Stimulated activated CD4-positive, alpha-beta T cell treated with anti-CD3 and anti-CD28 coated beads, Interleukin-4, amount 100 ng/mL, for 24 hours (primary cell): ENCODE measurements around the gene GDPD5.

Experiments used
- DNase-seq: peaks from one replicate; pipeline ENCODE4 v3.0.0-alpha.2; 2020

The GDPD5 gene

GRCh38 chr11:75441804-75442132 lies 84.0 kb downstream of the GDPD5 start:
- no peak for DNase-seq

DNA sequence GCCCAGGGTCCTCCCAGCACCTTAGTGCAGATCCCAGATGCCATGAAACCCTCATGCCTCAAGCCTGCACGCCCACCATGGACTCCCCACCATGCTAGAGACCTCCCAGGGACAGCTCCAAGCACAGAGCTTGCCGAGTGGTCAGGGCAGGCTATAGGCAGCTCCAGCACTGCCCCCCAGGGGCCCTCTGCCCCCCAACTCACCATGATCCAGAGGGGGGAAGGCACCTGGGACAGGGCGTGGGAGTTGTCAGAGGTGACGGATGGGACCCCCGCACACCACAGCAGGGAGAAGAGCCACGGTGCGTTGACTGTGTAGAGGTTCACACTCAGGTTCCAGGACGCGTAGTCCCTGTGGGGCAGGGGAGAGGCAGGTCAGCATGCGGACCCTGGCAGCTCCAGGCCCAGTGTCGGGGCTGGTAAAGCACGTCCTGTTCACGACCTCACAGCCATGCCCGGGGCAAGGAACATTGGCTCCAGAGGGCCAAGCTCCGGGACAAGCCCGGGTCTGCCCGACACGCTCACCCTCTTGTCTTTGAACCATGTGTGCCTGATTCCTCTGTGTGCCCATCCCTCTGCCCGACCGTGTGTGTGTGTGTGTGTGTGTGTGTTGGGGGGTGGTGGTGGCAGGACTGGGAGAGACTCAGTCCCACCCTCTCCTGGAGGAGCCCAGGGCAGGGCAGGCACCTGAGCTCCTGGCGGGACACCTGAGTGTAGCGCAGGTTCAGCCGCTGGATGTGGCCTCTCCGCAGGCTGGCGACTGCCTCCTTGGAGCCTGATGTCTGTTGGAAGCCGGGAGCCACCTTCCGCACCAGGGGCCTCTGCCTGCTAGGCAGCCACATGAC lies 84.6 kb downstream of the GDPD5 start:
- no peak for DNase-seq

DNA sequence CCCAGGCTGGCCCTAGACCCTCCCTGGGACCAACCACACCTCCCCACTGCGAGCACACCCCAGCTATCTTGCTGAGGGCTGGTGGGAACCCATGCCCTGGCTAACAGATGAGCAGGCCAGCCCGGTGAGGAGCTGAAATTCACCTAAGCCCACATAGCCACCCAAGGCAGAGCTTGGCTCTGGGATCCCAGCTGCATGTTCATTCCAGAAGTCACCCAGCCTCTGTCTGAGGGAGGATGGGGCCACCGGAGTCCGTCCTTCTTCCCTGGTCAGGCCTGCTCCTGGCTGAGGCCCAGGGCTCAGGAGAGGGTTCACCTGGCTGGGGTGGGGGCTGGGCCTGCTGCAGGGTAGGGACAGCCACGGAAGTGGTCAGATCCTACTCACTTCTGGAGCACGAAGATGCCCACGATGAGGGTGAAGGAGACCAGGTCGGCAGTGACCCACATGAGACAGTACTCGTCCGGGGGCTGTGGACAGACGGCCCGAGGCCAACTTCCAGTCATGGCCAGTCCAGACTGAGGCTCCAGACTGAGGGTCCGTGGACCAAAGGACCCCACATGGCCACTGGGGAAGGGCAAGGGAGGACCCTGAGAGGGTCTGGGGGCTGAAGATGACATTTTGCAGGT lies 86.1 kb downstream of the GDPD5 start:
- no peak for DNase-seq

DNA sequence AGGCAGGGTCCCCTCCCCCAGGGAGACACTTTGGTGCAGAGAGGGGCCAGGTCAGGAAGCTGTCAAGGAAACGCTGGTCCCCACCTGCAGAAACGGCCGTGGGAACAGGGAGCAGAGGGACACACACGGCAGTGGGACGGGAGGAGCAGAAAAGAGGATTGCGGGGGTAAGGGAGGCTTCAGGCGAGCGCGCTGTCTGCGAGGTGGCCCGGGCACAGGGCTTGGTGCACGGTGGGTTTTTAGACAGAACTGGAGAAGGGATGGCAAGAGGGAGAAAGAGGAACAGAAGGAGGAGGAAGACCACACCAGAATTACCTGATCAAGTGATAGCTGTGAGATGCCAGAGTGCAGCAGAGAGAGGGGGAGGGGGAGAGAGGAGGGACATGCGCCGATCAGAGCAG lies 86.7 kb downstream of the GDPD5 start:
- no peak for DNase-seq

GRCh38 chr11:75437966-75438659 lies 87.6 kb downstream of the GDPD5 start:
- DNase-seq, result no peak

DNA sequence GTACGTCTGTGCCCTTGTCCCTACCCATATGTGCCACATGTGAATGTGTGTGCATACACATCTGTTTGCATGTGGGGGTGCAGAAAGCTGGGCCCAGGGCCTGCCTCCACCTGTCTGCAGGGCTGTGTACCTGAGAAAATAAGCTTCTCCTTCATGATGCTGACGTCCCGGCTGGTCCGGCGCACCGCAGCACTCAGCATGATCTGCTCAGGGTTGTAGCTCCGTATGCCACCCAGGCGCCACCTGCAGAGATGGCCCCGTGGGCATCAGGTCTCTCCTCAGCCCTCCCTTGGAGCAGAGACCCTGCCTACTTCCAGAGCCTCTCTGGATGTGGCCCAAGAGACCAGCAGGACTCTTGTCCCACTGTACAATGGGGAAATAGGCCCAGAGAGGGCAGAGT lies 88.9 kb downstream of the GDPD5 start:
- no peak for DNase-seq

GRCh38 chr11:75435571-75435925 lies 90.2 kb downstream of the GDPD5 start:
- DNase-seq, result no peak

- no peak for DNase-seq
These were observed 90.7 kb downstream of the GDPD5 start for GRCh38 chr11:75434886-75435570.

GRCh38 chr11:75434051-75434450 lies 91.7 kb downstream of the GDPD5 start:
- no peak for DNase-seq

- DNase-seq, result no peak
These were observed 92.3 kb downstream of the GDPD5 start for GRCh38 chr11:75433443-75433842.

DNA sequence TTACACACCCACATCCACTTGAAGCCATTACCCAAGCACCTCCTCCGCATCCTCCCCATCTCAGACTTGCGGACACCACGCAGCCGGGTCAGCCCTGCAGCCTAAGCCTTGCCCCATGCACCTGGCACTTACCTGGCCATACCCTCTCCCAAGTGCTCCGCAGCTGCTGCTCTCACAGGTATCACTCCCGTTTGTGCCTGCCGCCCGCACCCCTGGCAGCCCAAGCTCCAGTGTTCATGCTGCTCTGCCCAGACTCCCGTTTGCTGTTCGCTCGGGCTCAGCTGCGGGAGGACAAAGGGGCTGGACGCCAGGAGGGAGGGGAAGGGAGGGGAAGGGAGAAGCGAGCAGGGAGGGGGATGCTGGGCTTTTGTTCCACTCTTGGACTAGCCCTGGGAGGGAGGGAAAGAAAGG lies 92.8 kb downstream of the GDPD5 start, which contains the start of gene KLHL35:
TSS of gene KLHL35 (minus strand) at position 293 of the 411 bp plus-strand sequence. CDS start 2,574 bp downstream, outside the sequence.
- DNase-seq, result no peak

DNA sequence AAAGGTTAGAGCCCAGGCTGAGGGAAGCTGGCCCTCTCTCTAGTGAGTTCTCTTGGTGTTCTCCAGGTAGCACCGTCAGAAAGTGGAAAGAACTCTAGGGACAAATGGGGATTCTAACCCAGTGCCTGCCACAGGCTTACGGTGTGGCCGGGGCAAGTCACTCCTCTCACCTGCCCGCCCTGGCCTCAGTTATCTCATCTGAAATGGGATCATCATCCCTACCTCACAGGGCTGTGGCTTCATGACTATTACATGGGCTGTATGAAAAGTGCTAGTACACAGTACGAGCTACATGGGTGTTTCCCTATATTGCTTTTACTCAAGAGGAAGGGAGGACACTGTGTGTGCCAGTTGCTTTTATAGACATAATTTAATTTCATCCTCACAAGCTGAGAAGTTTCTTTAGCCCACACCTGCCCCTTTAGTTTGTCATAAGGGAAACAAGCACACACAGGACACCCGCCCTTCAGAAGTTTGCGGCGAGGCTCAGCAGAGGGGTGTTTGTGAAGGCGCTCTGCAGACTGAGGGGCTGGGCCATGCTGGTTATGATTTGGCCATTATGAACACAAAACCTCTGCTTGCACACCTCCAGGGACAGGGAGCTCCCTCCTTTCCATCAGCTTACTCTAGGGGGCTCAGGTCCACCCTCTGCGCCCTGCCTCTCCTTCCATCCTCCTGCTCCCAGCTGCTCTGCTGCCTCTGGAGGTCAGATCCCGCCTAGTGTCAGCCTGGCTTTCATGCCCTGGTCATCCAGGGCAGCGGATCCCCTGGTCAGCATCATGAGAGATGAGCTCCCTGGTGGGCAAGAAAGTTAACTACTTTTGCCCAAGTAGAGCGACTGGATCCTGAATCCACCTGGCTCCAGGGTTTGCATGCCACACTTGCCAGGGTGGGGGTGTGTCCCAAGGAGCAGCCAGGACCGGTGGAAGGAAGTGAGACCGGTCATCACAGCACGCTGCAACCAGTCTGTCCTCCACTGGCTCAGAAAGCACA lies 93.9 kb downstream of the GDPD5 start:
- no peak for DNase-seq

- DNase-seq, result no peak
These were observed 94.8 kb downstream of the GDPD5 start for GRCh38 chr11:75430714-75431532.

DNA sequence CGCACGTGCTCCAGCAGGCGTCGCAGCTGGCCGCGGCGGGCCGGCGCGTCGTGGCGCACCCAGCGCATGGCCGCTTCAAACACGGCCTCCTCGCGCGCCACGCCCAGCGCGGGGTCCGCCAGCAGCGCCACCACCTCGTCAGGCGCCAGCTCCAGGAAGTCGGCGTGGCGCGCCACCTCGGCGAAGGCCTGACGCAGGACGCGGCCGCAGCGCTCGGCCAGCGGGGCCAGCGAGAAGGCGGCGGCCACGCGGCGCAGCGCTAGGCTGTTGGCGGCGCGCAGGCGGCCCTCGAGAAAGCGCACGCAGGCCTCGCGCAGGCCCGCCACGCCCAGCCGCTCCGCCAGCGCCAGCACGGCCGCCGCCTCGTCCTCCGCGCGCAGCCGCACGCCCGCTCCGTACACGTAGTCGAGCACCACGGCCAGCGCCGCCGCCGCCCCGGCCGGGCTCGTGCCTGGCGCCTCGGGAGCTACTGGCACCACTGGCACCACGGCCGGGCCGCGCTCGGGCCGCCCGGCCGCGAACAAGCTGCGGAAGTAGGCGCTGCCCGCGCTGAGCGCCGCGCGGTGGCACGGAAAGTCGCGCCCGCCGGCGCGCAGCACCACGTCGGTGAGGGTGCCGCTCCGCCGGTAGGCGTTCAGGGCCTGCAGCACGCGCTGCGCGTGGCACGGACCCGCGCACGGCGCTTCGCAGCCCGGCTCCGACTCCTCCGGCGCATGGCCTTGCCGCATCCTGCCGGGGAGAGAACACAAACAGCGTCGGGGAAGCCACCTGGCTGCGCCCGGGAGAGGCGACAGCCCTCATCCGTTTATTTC lies 95.6 kb downstream of the GDPD5 start:
- peak; percentile 60 for DNase-seq

DNA sequence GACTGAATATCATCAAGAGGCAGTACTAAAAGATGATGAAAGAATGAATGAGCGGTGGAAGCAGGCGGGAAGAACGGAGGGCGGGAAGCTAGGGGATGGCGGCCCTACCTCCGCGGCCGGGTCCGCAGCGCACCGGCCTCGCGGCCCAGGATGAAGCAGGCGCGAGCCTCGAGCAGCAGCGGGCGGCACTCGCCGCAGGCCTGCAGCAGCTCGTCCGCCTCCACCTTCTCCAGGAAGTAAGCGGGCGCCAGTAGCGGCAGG lies 96.2 kb downstream of the GDPD5 start:
- DNase-seq, result no peak

DNA sequence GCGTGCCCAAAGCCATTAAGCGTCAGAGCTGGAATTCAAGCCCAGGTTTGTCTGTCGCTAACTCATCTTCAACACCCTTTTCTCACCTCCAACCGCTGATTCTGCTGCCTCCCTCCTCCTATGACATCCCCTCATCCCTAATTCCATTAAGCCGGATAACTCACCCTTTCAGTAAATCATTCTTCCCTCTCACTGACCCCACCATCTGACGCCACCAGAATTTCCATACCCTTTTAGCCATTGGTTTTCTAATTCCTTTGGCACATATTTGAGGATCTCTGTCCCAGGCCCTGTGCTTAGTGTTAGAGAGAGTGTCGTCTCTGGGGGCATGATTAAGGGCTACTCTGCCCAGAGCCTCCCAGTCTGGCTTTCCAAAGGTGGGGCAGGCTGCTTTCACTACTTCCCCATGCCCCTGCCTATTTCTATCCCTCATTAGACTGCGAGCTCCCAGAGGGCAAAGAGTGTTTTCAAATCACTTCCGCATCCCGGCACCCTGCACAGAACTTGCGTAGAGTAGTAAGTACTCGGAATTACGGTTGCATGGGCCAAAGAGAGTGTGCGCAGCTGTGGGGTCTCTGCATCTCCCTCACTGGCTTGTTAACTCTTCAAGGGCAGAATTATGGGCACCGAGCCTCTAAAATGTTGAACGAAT lies 96.6 kb downstream of the GDPD5 start:
- DNase-seq, result no peak

GRCh38 chr11:75428281-75428724 lies 97.4 kb downstream of the GDPD5 start:
- peak; percentile 64 for DNase-seq

DNA sequence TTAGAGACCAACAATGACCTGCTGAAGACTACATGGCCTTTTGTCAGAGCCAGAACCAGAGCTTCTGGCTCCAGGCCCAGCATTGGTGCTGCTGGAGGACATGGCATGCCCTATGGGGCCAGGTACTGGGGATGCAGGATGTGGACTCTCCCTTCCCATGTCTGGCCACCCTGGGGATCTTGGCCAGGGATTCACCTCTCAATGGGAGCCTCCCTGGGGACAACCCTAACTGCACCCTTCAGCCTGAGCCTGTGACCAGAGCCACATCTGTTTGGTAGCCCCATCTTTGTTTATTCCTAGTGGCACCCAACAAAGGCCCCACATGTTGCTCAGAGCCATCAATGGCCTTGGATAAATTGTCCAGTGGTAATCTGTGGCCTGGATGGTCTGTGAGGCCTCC lies 98.6 kb downstream of the GDPD5 start:
- no peak for DNase-seq

- no peak for DNase-seq
These were observed 99.0 kb downstream of the GDPD5 start for GRCh38 chr11:75426720-75427086.

GRCh38 chr11:75425422-75425821 lies 100.3 kb downstream of the GDPD5 start:
- DNase-seq, result no peak
